ENCODE measurements around the gene NT5C3A. TPM values are rescaled to one million over a fixed set of nuclear protein-coding genes. Genes with fewer than 3 reads are reported as not detected.

Gene NT5C3A
- total and polyA plus RNA-seq, 5 experiments from 2014 or later, result 44.6 to 53.9 (median 52.2) TPM

GRCh38 chr7:33050535-33051318 is 11.8 kb downstream of the NT5C3A start:
- POLR2A ChIA-PET, result no interaction called here
- H3K27ac Mint-ChIP-seq, result peak overlapping the region in 4 of 10 donors; percentile 27 to 66 (median 46)
- H3K4me1 Mint-ChIP-seq, result peaks cover 14 to 84% (median 40%) of the 10 kb centered on the region in 4 donors
- DNase-seq, result peak in 6 of 10 donors; percentile 3 to 59 (median 40)
- no peaks in the 10 kb centered on the region for H3K9me3 Mint-ChIP-seq
- no peaks in the 10 kb centered on the region for H3K36me3 Mint-ChIP-seq
- peak; percentile 72 to 74 for ATAC-seq
- H3K27me3 Mint-ChIP-seq, result no peaks in the 10 kb centered on the region
- H3K4me3 Mint-ChIP-seq, result peak overlapping the region in 1 of 10 donors; percentile 13

GRCh38 chr7:33048704-33049103 is 13.9 kb downstream of the NT5C3A start:
- DNase-seq (no peak), ATAC-seq (no peak)
- peaks cover 12 to 77% (median 32%) of the 10 kb centered on the region in 4 donors for H3K4me1 Mint-ChIP-seq
- H3K36me3 Mint-ChIP-seq, result peaks cover 0 to 2% (median 0%) of the 10 kb centered on the region in 3 donors
- no peak overlapping the region for H3K27ac Mint-ChIP-seq
- no peak overlapping the region for H3K4me3 Mint-ChIP-seq
- no peaks in the 10 kb centered on the region for H3K27me3 Mint-ChIP-seq
- no peaks in the 10 kb centered on the region for H3K9me3 Mint-ChIP-seq
- POLR2A ChIA-PET, result interaction anchor here (0.5 kb wide), 1 partner anchor 268 kb away, joined by 3 read pairs; no protein-coding TSS in a partner anchor

GRCh38 chr7:33048257-33048656 is 14.3 kb downstream of the NT5C3A start:
- Mint-ChIP-seq H3K9me3 (no peaks in the 10 kb centered on the region), H3K4me1 (peaks cover 16 to 78% (median 36%) of the 10 kb centered on the region in 4 donors), H3K36me3 (peaks cover 0 to 2% (median 0%) of the 10 kb centered on the region in 3 donors), H3K27ac (no peak overlapping the region), H3K27me3 (no peaks in the 10 kb centered on the region), H3K4me3 (no peak overlapping the region)
- DNase-seq, result no peak
- POLR2A ChIA-PET, result interaction anchor here (0.5 kb wide), 1 partner anchor 268 kb away, joined by 3 read pairs; no protein-coding TSS in a partner anchor
- ATAC-seq, result no peak

- DNase-seq (no peak), ATAC-seq (no peak)
- H3K27ac Mint-ChIP-seq, result peak overlapping the region in 1 of 10 donors; percentile 34
- no peak overlapping the region for H3K4me3 Mint-ChIP-seq
- H3K36me3 Mint-ChIP-seq, result peaks cover 0 to 2% (median 0%) of the 10 kb centered on the region in 3 donors
- no peaks in the 10 kb centered on the region for H3K27me3 Mint-ChIP-seq
- peaks cover 14 to 70% (median 31%) of the 10 kb centered on the region in 4 donors for H3K4me1 Mint-ChIP-seq
- POLR2A ChIA-PET, result interaction anchor here (0.7 kb wide), 1 partner anchor 18 kb away, joined by 4 read pairs; no protein-coding TSS in a partner anchor
- H3K9me3 Mint-ChIP-seq, result no peaks in the 10 kb centered on the region
Observed at GRCh38 chr7:33044986-33045385, 17.6 kb downstream of the NT5C3A start.

- no peak for ATAC-seq
- no peak for DNase-seq
- POLR2A ChIA-PET, result no interaction called here
- Mint-ChIP-seq H3K27me3 (no peaks in the 10 kb centered on the region), H3K4me1 (peaks cover 16 to 72% (median 37%) of the 10 kb centered on the region in 4 donors), H3K27ac (peak overlapping the region in 3 of 10 donors; percentile 34 to 57 (median 43)), H3K4me3 (no peak overlapping the region), H3K36me3 (peaks cover 0 to 2% (median 0%) of the 10 kb centered on the region in 3 donors), H3K9me3 (no peaks in the 10 kb centered on the region)
Observed at GRCh38 chr7:33044401-33044718, 18.2 kb downstream of the NT5C3A start.

- Mint-ChIP-seq H3K36me3 (peaks cover 0 to 2% (median 0%) of the 10 kb centered on the region in 3 donors), H3K4me1 (peaks cover 16 to 73% (median 40%) of the 10 kb centered on the region in 4 donors), H3K4me3 (no peak overlapping the region), H3K9me3 (no peaks in the 10 kb centered on the region), H3K27ac (peak overlapping the region in 9 of 10 donors; percentile 2 to 79 (median 57)), H3K27me3 (no peaks in the 10 kb centered on the region)
- POLR2A ChIA-PET, result no interaction called here
- ATAC-seq (no peak), DNase-seq (no peak)
Observed at GRCh38 chr7:33043501-33044400, 18.8 kb downstream of the NT5C3A start.

- H3K36me3 Mint-ChIP-seq, result peaks cover 0 to 2% (median 0%) of the 10 kb centered on the region in 3 donors
- POLR2A ChIA-PET, result interaction anchor here (0.7 to 3.2 kb wide), 3 partner anchors 16 to 67 kb away, joined by 3 to 36 read pairs (median 9); partner anchors contain the start of genes NT5C3A and RP9
- H3K27me3 Mint-ChIP-seq, result no peaks in the 10 kb centered on the region
- H3K9me3 Mint-ChIP-seq, result no peaks in the 10 kb centered on the region
- no peak for DNase-seq
- peak overlapping the region in 3 of 10 donors; percentile 25 to 86 (median 27) for H3K27ac Mint-ChIP-seq
- ATAC-seq, result no peak
- H3K4me1 Mint-ChIP-seq, result peaks cover 14 to 75% (median 44%) of the 10 kb centered on the region in 4 donors
- H3K4me3 Mint-ChIP-seq, result no peak overlapping the region
Observed at GRCh38 chr7:33041631-33042428, 20.7 kb downstream of the NT5C3A start.

- DNase-seq (peak; percentile 22 to 85 (median 64)), ATAC-seq (peak; percentile 99 to 100)
- POLR2A ChIA-PET, result interaction anchor here (0.7 to 3.2 kb wide), 6 partner anchors 15 to 545 kb away, joined by 3 to 36 read pairs (median 8); partner anchors contain the start of genes AVL9, BBS9, NT5C3A and RP9
Observed at GRCh38 chr7:33040803-33041516, 21.6 kb downstream of the NT5C3A start.

GRCh38 chr7:33039903-33040292 is 22.7 kb downstream of the NT5C3A start:
- Mint-ChIP-seq H3K9me3 (no peaks in the 10 kb centered on the region), H3K27ac (peak overlapping the region; percentile 18 to 92 (median 86)), H3K27me3 (no peaks in the 10 kb centered on the region), H3K4me1 (peaks cover 15 to 67% (median 42%) of the 10 kb centered on the region in 4 donors), H3K36me3 (peaks cover 0 to 7% (median 0%) of the 10 kb centered on the region in 3 donors), H3K4me3 (peak overlapping the region; percentile 71 to 91 (median 88))
- POLR2A ChIA-PET, result interaction anchor here (1.0 to 3.2 kb wide), 5 partner anchors 10 to 544 kb away, joined by 4 to 36 read pairs (median 9); partner anchors contain the start of genes AVL9, NT5C3A and RP9
- no peak for ATAC-seq
- no peak for DNase-seq

More at GRCh38 chr7:33040803-33041516, 21.6 kb downstream of the NT5C3A start:
- Mint-ChIP-seq H3K27me3 (no peaks in the 10 kb centered on the region), H3K4me1 (peaks cover 15 to 71% (median 43%) of the 10 kb centered on the region in 4 donors), H3K27ac (peak overlapping the region; percentile 86 to 95 (median 90)), H3K9me3 (no peaks in the 10 kb centered on the region), H3K4me3 (peak overlapping the region; percentile 62 to 87 (median 78)), H3K36me3 (peaks cover 0 to 2% (median 0%) of the 10 kb centered on the region in 3 donors)

- H3K27ac Mint-ChIP-seq, result peak overlapping the region; percentile 18 to 92 (median 86)
- peaks cover 0 to 12% (median 5%) of the 10 kb centered on the region in 3 donors for H3K36me3 Mint-ChIP-seq
- ATAC-seq (peak in 1 of 2 donors; percentile 26), DNase-seq (peak in 3 of 10 donors; percentile 33 to 42 (median 33))
- POLR2A ChIA-PET, result interaction anchor here (1.0 to 3.2 kb wide), 5 partner anchors 10 to 544 kb away, joined by 4 to 36 read pairs (median 9); partner anchors contain the start of genes AVL9, NT5C3A and RP9
- H3K27me3 Mint-ChIP-seq, result no peaks in the 10 kb centered on the region
- H3K4me1 Mint-ChIP-seq, result peaks cover 18 to 68% (median 45%) of the 10 kb centered on the region in 4 donors
- H3K9me3 Mint-ChIP-seq, result no peaks in the 10 kb centered on the region
- H3K4me3 Mint-ChIP-seq, result peak overlapping the region; percentile 71 to 91 (median 88)
Observed at GRCh38 chr7:33039257-33039902, 23.2 kb downstream of the NT5C3A start.
